Purkinje cell (primary cell): ENCODE results near the gene SAP30L. TPM values are rescaled to one million over a fixed set of nuclear protein-coding genes. Genes with fewer than 3 reads are reported as not detected.

Source experiments
- polyA plus RNA-seq: library from polyadenylated mRNA; unstranded; fragments of >200 nt; fragmentation: Nextera tagmentation; gene quantifications from 2 replicates; pipeline ENCODE4 v1.2.1, GENCODE V29; 2014

The SAP30L gene, protein sequence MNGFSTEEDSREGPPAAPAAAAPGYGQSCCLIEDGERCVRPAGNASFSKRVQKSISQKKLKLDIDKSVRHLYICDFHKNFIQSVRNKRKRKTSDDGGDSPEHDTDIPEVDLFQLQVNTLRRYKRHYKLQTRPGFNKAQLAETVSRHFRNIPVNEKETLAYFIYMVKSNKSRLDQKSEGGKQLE
- polyA plus RNA-seq = 4.9 and 6.4 TPM in 2 replicates

DNA sequence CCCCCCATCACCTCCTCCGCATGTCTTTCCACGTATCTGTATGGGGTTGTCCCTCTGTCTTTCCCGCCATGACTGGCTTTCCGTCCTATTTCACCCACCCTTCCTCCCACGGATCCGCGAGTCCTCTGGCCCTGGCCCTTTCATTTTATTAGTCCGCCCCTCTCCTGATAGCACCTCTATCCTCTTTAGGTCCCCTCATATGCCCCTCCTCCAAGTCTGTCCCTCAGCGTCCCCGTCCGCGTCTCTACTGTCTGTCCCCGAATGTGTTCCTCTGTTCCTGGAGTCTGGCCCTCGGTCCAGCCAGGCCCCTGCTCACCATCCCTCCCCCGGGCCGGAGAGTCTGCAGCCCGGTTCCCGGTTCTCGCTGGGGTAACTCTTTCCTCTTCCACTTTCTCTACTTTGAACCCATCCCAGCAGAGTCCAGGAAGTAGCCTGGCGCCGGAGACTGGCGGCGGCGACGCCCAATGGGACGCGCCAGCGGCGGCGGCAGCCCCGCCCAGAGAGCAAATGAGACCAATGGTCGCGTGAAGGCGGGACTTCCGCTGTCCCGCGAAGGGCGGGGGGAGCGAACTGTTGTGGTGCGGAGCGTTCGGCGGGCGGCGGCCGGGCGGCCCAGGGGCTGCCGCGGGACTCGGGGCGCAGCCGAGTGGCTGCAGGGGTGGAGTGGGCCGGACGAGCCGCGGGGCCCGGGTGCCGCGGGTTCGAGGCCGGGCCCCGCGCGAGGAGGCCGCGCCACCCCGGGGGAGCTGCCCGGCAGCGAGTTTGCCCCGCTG lies at the start of gene SAP30L:
Gene SAP30L, plus strand, starts transcription at position 576 of the 773 bp plus-strand sequence. CDS start 608 bp downstream, outside the sequence.

DNA sequence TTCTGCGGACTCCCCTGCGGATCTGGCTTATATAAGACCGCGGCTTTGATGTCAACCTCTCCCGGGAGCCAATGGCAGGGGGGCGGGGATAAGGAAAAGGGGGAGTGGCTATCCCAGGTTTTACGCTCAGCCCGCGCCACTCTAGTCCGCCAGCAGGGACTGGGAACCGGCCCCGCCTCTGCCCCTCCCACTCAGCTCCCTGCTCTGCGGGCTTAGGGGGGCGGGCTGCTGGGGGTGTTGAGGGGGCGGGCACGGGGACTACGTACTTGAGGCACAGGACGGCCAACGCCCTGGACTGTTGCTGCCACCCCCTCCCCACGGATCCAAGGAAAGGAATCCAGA lies 32.4 kb downstream of the SAP30L start, which contains the start of gene HAND1:
Gene HAND1, minus strand, starts transcription at position 4 of the 342 bp plus-strand sequence. CDS start 219 bp downstream, outside the sequence.

Other genes with a start within 250 kb of the SAP30L start
- not detected in 2 replicates for gene HAND1, start 32.2 kb downstream of the SAP30L start, polyA plus RNA-seq